A673 (cell line): Measurements from ENCODE around the gene CRYGS. TPM values are rescaled to one million over a fixed set of nuclear protein-coding genes. Genes with fewer than 3 reads are reported as not detected.

Experiments
- BruUV-seq: library from RNA; stranded (reverse); fragments of 400-500 nt; replicated peaks from 2 replicates; lab custom pipeline; 2021; lab: Mats Ljungman, UMichigan
- CTCF ChIA-PET: fragments of 300-600 bp; sonication (Branson Sonifier 250); formaldehyde crosslinking; loops from one replicate; lab custom pipeline; 2022; ENCODE audit warnings: antibody characterized with exemption; lab: Charles Lee
- POLR2A ChIA-PET: fragments of 300-600 bp; sonication (Branson Sonifier 250); formaldehyde crosslinking; loops from one replicate; lab custom pipeline; 2022; ENCODE audit warnings: antibody characterized with exemption; ENCODE audit not compliant: low non-redundant PET; lab: Charles Lee
- DNase-seq: peaks from one replicate; pipeline ENCODE4 v3.0.0-alpha.2; 2015; ENCODE audit warnings: low spot score
- H3K27ac ChIP-seq: fragments of 200-600 bp; sonication (generic); 2 replicates; pipeline ENCODE4 v1.5.1; 2016; ENCODE audit warnings: mixed run types, low read depth, mild to moderate bottlenecking, mixed read lengths, antibody characterized with exemption, low read length; ENCODE audit not compliant: poor library complexity, severe bottlenecking
- H3K27me3 ChIP-seq: fragments of 200-600 bp; sonication (generic); replicated peaks from 2 replicates; pipeline ENCODE4 v1.6.1; 2017; ENCODE audit warnings: mixed run types, low read depth, mild to moderate bottlenecking, mixed read lengths, antibody characterized with exemption, low read length; ENCODE audit not compliant: insufficient read depth, poor library complexity
- H3K36me3 ChIP-seq: fragments of 200-600 bp; sonication (generic); 2 replicates; pipeline ENCODE4 v1.6.1; 2016; ENCODE audit warnings: mixed run types, mild to moderate bottlenecking, mixed read lengths, antibody characterized with exemption, low read length; ENCODE audit not compliant: insufficient read depth, poor library complexity, severe bottlenecking
- H3K4me1 ChIP-seq: fragments of 200-600 bp; sonication (generic); 2 replicates; pipeline ENCODE4 v1.6.1; 2017; ENCODE audit warnings: mixed run types, mild to moderate bottlenecking, mixed read lengths, antibody characterized with exemption, low read length; ENCODE audit not compliant: insufficient read depth, poor library complexity, severe bottlenecking
- H3K4me3 ChIP-seq: fragments of 200-600 bp; sonication (generic); 2 replicates; pipeline ENCODE4 v1.5.1; 2016; ENCODE audit warnings: low read depth, mixed run types, mild to moderate bottlenecking, mixed read lengths, low read length; ENCODE audit not compliant: poor library complexity, severe bottlenecking
- H3K9me3 ChIP-seq: fragments of 200-600 bp; sonication (generic); 2 replicates; pipeline ENCODE4 v1.6.1; 2016; ENCODE audit warnings: mixed run types, low read depth, mild to moderate bottlenecking, mixed read lengths, antibody characterized with exemption, low read length; ENCODE audit not compliant: poor library complexity, severe bottlenecking
- CTCF ChIP-seq: fragments of 300-800, 200-600 bp; sonication (generic); conservative IDR thresholded peaks from 2 replicates; pipeline ENCODE4 v1.5.1; 2017; ENCODE audit warnings: low read depth, mild to moderate bottlenecking, antibody characterized with exemption, low read length, moderate library complexity, mixed read lengths
- EZH2 ChIP-seq: fragments of 200-600 bp; sonication (generic); IDR thresholded peaks from 2 replicates; pipeline ENCODE4 v1.6.1; 2017; ENCODE audit warnings: borderline replicate concordance, low read depth, mild to moderate bottlenecking, mixed read lengths, antibody characterized with exemption, low read length; ENCODE audit not compliant: poor library complexity, severe bottlenecking
- intact Hi-C: fragments of 100-400 bp; cut with micrococcal nuclease; formaldehyde crosslinking; loops from one replicate; pipeline ENCODE4 v1.10.0; 2022; ENCODE audit not compliant: unreplicated experiment
- total RNA-seq: library from RNA; stranded (reverse); gene quantifications from 2 replicates; pipeline ENCODE4 v1.2.3, GENCODE V29; 2021

The CRYGS gene
- total RNA-seq, 1 experiment from 2014 or later: 3.6 TPM

GRCh38 chr3:186520957-186521842, 23.0 kb downstream of the CRYGS start:
- no peak overlapping the region for H3K27ac ChIP-seq
- peaks cover 10% of the 10 kb centered on the region for H3K4me1 ChIP-seq
- no peaks in the 10 kb centered on the region for H3K36me3 ChIP-seq
- no peaks in the 10 kb centered on the region for H3K27me3 ChIP-seq
- no peaks in the 10 kb centered on the region for H3K9me3 ChIP-seq
- no TSS peak for BruUV-seq
- CTCF ChIA-PET: no interaction called here
- no peak for DNase-seq
- intact Hi-C loops: no loop called here
- POLR2A ChIA-PET: no interaction called here
- TF ChIP-seq EZH2: no peak
- no peak for TF ChIP-seq CTCF
- no peak overlapping the region for H3K4me3 ChIP-seq

- ChIA-PET POLR2A (no interaction called here), CTCF (no interaction called here)
- TF ChIP-seq CTCF (no peak), EZH2 (no peak)
Measured at GRCh38 chr3:186520431-186520830, 23.7 kb downstream of the CRYGS start.

GRCh38 chr3:186519021-186519658, 25.0 kb downstream of the CRYGS start:
- H3K27me3 ChIP-seq: no peaks in the 10 kb centered on the region
- H3K4me1 ChIP-seq: no peaks in the 10 kb centered on the region
- H3K4me3 ChIP-seq: no peak overlapping the region
- DNase-seq: no peak
- CTCF ChIA-PET: no interaction called here
- no peaks in the 10 kb centered on the region for H3K36me3 ChIP-seq
- H3K9me3 ChIP-seq: no peaks in the 10 kb centered on the region
- no TSS peak for BruUV-seq
- TF ChIP-seq EZH2 (no peak), CTCF (no peak)
- no peak overlapping the region for H3K27ac ChIP-seq
- intact Hi-C loops: no loop called here
- POLR2A ChIA-PET: no interaction called here

More at GRCh38 chr3:186520431-186520830, 23.7 kb downstream of the CRYGS start:
- Histone ChIP-seq H3K4me3 (no peak overlapping the region), H3K4me1 (peaks cover 2% of the 10 kb centered on the region), H3K36me3 (no peaks in the 10 kb centered on the region), H3K27me3 (no peaks in the 10 kb centered on the region), H3K9me3 (no peaks in the 10 kb centered on the region), H3K27ac (no peak overlapping the region)
- intact Hi-C loops: no loop called here
- DNase-seq: no peak
- BruUV-seq: no TSS peak
